MV-4-11 (cell line): ENCODE data around the gene SSNA1.
A peak's percentile ranks its signal among the peaks of the same experiment; 100 is the strongest.

Experiments used
- DNase-seq: peaks from one replicate; lab custom pipeline; 2025; lab: John Stamatoyannopoulos, UW

SSNA1 gene

GRCh38 chr9:137201205-137201868, 12.9 kb downstream of the SSNA1 start:
- DNase-seq, result no peak

- peak; percentile 53 for DNase-seq
Measured at GRCh38 chr9:137202966-137203365, 14.5 kb downstream of the SSNA1 start.

- no peak for DNase-seq
Measured at GRCh38 chr9:137204731-137205125, 16.3 kb downstream of the SSNA1 start.

GRCh38 chr9:137205126-137206069, 16.9 kb downstream of the SSNA1 start, which contains the start of the genes NDOR1 and TMEM203:
NDOR1 (plus strand) TSS chr9:137205700; CDS start chr9:137205778, 78 bp downstream.
TMEM203 (minus strand) TSS chr9:137205648; CDS start chr9:137205414, 234 bp downstream.
- DNase-seq, result peak; percentile 65

GRCh38 chr9:137206602-137207001, 18.1 kb downstream of the SSNA1 start:
- no peak for DNase-seq

- no peak for DNase-seq
Measured at GRCh38 chr9:137211532-137211931, 23.1 kb downstream of the SSNA1 start.

GRCh38 chr9:137212520-137212919, 24.0 kb downstream of the SSNA1 start:
- no peak for DNase-seq

GRCh38 chr9:137213160-137214060, 24.9 kb downstream of the SSNA1 start:
- no peak for DNase-seq

- no peak for DNase-seq
Measured at GRCh38 chr9:137214620-137215019, 26.1 kb downstream of the SSNA1 start.

- no peak for DNase-seq
Measured at GRCh38 chr9:137215196-137215986, 26.9 kb downstream of the SSNA1 start.

- DNase-seq, result no peak
Measured at GRCh38 chr9:137216188-137216965, 27.9 kb downstream of the SSNA1 start.

- DNase-seq, result peak; percentile 64
Measured at GRCh38 chr9:137217276-137218211, 29.1 kb downstream of the SSNA1 start.

GRCh38 chr9:137218212-137218753, 29.8 kb downstream of the SSNA1 start:
- no peak for DNase-seq

- peak; percentile 35 for DNase-seq
Measured at GRCh38 chr9:137218754-137219271, 30.3 kb downstream of the SSNA1 start.

- no peak for DNase-seq
Measured at GRCh38 chr9:137219757-137220316, 31.4 kb downstream of the SSNA1 start.

GRCh38 chr9:137220317-137221094, 32.0 kb downstream of the SSNA1 start:
- DNase-seq, result no peak

GRCh38 chr9:137221095-137221505, 32.6 kb downstream of the SSNA1 start:
- no peak for DNase-seq
